Measurements from ENCODE around the gene IRAK4. TPM values are rescaled to one million over a fixed set of nuclear protein-coding genes. Genes with fewer than 3 reads are reported as not detected.

The IRAK4 gene
- total and polyA plus RNA-seq, 2 donors (not counting 3 experiments of a cell fraction or from before 2014, with no cell fraction given), result 10.8 to 13.1 TPM

DNA sequence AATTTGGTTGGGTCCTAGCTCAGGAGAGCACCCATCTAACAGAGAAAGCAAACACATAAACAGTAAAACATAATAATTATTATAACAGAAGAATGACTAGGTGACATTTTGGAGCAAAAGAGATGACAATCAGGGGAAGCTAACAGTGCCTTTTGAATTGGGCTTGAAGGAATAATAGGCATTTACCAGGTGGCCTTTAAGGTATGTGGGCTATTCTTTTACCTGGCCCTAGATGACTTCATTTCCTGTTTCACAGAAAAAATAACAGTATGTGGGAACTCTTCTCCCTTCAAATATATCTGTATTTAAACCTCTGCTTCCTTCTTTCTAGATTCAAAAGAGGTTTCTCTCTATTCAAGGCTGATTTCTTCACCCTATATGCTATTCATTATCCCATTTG is 3.8 kb downstream of the IRAK4 start:
- Histone ChIP-seq H3K4me1 (ENCODE audit: control insufficient read depth, extremely low read depth, insufficient read depth, low read length) (peaks cover 14% of the 10 kb centered on the region), H3K9me3 (replicated peaks; ENCODE audit: control insufficient read depth, insufficient read depth, low read length) (no peaks in the 10 kb centered on the region), H3K9me1 (replicated peaks; ENCODE audit: control insufficient read depth, extremely low read depth, insufficient read depth, low read length) (no peaks in the 10 kb centered on the region), H2AFZ (ENCODE audit: low read depth, low read length) (no peak overlapping the region), H3K79me2 (ENCODE audit: control insufficient read depth, insufficient read depth, low read length) (peaks cover 8% of the 10 kb centered on the region), H3K4me3 (replicated peaks in 1 of 3; ENCODE audit: insufficient read depth in 1 of 3, low read depth in 1 of 3, low read length in 3 of 3) (no peak overlapping the region), H3K36me3 (ENCODE audit: control insufficient read depth in 2 of 2, extremely low read depth in 1 of 2, insufficient read depth in 2 of 2, low read length in 2 of 2) (no peaks in the 10 kb centered on the region), H3K27me3 (ENCODE audit: control insufficient read depth in 2 of 2, insufficient read depth in 2 of 2, low read length in 2 of 2) (no peaks in the 10 kb centered on the region), H3K4me2 (ENCODE audit: insufficient read depth, low read length) (no peak overlapping the region), H3K27ac (ENCODE audit: insufficient read depth, low read depth, low read length) (no peak overlapping the region), H4K20me1 (replicated peaks; ENCODE audit: control insufficient read depth, extremely low read depth, insufficient read depth, low read length) (no peaks in the 10 kb centered on the region), H3K9ac (replicated peaks; ENCODE audit: extremely low read depth, insufficient read depth, low read length) (no peak overlapping the region)
- ChIA-PET POLR2A (no interaction called here), CTCF (interaction anchor here (0.9 to 2.3 kb wide), 4 partner anchors 9 to 120 kb away, joined by 3 to 5 read pairs (median 4); no protein-coding TSS in a partner anchor)
- FAIRE-seq (no peak), DNase-seq (ENCODE audit: low read depth, low spot score) (no peak)
- dilution Hi-C loops (cut with MboI; ENCODE audit: extremely low pct_ligation_motif_present, low sequenced_read_pairs) (no loop called here), intact Hi-C loops (cut with micrococcal nuclease) (no loop called here)
- no TSS peak for BruUV-seq (replicated peaks)
- TF ChIP-seq, protein P1, sequence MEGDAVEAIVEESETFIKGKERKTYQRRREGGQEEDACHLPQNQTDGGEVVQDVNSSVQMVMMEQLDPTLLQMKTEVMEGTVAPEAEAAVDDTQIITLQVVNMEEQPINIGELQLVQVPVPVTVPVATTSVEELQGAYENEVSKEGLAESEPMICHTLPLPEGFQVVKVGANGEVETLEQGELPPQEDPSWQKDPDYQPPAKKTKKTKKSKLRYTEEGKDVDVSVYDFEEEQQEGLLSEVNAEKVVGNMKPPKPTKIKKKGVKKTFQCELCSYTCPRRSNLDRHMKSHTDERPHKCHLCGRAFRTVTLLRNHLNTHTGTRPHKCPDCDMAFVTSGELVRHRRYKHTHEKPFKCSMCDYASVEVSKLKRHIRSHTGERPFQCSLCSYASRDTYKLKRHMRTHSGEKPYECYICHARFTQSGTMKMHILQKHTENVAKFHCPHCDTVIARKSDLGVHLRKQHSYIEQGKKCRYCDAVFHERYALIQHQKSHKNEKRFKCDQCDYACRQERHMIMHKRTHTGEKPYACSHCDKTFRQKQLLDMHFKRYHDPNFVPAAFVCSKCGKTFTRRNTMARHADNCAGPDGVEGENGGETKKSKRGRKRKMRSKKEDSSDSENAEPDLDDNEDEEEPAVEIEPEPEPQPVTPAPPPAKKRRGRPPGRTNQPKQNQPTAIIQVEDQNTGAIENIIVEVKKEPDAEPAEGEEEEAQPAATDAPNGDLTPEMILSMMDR (IDR thresholded peaks at IDR 0.05; ENCODE audit: extremely low read depth in 1 of 2, insufficient read depth in 1 of 2, low read depth in 1 of 2, low read length in 2 of 2), result no peak
- TF ChIP-seq EZH2 (IDR thresholded peaks at IDR 0.05; ENCODE audit: borderline replicate concordance, low read depth, low read length, severe bottlenecking) (no peak), POLR2AphosphoS5 (IDR thresholded peaks at IDR 0.05; ENCODE audit: insufficient read depth, low read depth, low read length) (no peak), MYC (IDR thresholded peaks at IDR 0.05; ENCODE audit: low read depth, low read length) (no peak), POLR2A (IDR thresholded peaks at IDR 0.05; ENCODE audit: low read depth, low read length) (no peak), FOS (IDR thresholded peaks at IDR 0.05; ENCODE audit: borderline replicate concordance, insufficient read depth, low read length) (no peak), JUN (IDR thresholded peaks at IDR 0.05; ENCODE audit: borderline replicate concordance, insufficient read depth, insufficient read length, low read depth) (no peak), GATA2 (IDR thresholded peaks at IDR 0.05; ENCODE audit: insufficient read depth, insufficient read length, low read depth, low read length) (no peak)
- TF ChIP-seq, protein P2, sequence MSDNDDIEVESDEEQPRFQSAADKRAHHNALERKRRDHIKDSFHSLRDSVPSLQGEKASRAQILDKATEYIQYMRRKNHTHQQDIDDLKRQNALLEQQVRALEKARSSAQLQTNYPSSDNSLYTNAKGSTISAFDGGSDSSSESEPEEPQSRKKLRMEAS (IDR thresholded peaks at IDR 0.05; ENCODE audit: insufficient read depth, insufficient read length), result no peak
